ENCODE results near the gene TSSK3.

DNA sequence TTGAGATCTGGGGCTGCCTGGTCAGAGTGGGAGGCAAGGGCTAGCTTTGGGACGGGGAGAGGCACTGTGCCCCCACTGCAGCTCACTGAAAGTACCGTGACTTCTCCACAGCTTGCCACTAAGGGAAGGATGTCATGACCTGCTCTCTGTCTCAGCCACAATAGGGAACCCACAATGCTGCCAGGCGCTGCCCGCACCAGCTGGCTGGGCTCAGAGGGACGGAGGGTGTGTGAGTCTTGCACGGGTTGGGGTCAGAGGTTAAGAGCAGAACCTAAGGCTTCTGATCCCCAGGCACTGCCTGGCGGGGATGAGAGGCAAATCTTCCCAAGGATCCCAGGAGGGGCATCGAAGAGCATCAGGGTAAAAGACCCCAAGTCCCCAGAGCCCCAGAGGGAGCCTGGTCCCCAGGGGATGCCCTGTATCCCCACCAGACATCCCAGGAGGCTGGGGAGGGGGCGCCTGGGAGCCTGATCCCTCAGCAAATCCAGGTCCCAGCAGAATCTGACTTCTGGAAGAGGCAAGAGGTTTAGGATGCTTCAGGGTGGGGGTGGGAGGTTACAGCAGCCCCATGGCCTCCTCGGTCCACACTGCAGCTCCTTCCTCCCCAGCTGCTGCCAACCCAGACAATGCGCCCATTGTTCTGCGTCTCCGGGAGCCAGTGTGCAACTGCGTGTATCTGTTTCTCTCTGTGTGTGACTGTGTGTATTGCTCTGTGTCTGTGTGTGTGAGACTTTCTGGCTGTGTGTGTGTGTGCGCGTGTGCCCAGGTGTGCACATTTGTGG, 24.3 kb upstream of the TSSK3 start:
- TF ChIP-seq RBM25 (IDR thresholded peaks at IDR 0.05; ENCODE audit: low read depth, low read length, severe bottlenecking), result no peak
- TF ChIP-seq, protein P1, sequence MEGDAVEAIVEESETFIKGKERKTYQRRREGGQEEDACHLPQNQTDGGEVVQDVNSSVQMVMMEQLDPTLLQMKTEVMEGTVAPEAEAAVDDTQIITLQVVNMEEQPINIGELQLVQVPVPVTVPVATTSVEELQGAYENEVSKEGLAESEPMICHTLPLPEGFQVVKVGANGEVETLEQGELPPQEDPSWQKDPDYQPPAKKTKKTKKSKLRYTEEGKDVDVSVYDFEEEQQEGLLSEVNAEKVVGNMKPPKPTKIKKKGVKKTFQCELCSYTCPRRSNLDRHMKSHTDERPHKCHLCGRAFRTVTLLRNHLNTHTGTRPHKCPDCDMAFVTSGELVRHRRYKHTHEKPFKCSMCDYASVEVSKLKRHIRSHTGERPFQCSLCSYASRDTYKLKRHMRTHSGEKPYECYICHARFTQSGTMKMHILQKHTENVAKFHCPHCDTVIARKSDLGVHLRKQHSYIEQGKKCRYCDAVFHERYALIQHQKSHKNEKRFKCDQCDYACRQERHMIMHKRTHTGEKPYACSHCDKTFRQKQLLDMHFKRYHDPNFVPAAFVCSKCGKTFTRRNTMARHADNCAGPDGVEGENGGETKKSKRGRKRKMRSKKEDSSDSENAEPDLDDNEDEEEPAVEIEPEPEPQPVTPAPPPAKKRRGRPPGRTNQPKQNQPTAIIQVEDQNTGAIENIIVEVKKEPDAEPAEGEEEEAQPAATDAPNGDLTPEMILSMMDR (IDR thresholded peaks at IDR 0.05 in 2 of 3, conservative IDR thresholded peaks at IDR 0.05 in 1 of 3; ENCODE audit: insufficient read depth in 2 of 3, low read depth in 1 of 3, low read length in 3 of 3), result no peak
